GM23338 (cell line): ENCODE measurements around the gene F13B. TPM values are rescaled to one million over a fixed set of nuclear protein-coding genes. Genes with fewer than 3 reads are reported as not detected.

Source experiments
- ATAC-seq: fragments of 200-7000 bp; cut with Tn5 transposase; 3 replicates; pipeline ENCODE4 v1.9.1; 2020
- DNase-seq: peaks from one replicate; pipeline ENCODE4 v3.0.0-alpha.2; 2015; ENCODE audit warnings: low spot score
- H2AFZ ChIP-seq: fragments of 200-600 bp; sonication (generic); 2 replicates; pipeline ENCODE4 v1.8.0; 2016; ENCODE audit warnings: antibody characterized with exemption, mild to moderate bottlenecking, moderate library complexity
- H3F3A ChIP-seq: fragments of 200-600 bp; sonication (generic); replicated peaks from 2 replicates; pipeline ENCODE4 v1.8.0; 2017; ENCODE audit warnings: antibody characterized with exemption, mixed run types, low read depth
- H3K27ac ChIP-seq: fragments of 200-600 bp; sonication (generic); 2 replicates; pipeline ENCODE4 v1.6.1; 2016; ENCODE audit warnings: low read depth
- H3K27me3 ChIP-seq: fragments of 200-600 bp; sonication (generic); 2 replicates; pipeline ENCODE4 v1.8.0; 2016; ENCODE audit warnings: mild to moderate bottlenecking, mixed run types, moderate library complexity; ENCODE audit not compliant: insufficient read depth
- H3K36me3 ChIP-seq: fragments of 200-600 bp; sonication (generic); 2 replicates; pipeline ENCODE4 v1.8.0; 2016; ENCODE audit warnings: mild to moderate bottlenecking; ENCODE audit not compliant: insufficient read depth
- H3K4me1 ChIP-seq: fragments of 200-600 bp; sonication (generic); 2 replicates; pipeline ENCODE4 v1.8.0; 2016; ENCODE audit warnings: mild to moderate bottlenecking, moderate library complexity; ENCODE audit not compliant: insufficient read depth
- H3K4me2 ChIP-seq: fragments of 200-600 bp; sonication (generic); 2 replicates; pipeline ENCODE4 v1.7.1; 2017; ENCODE audit warnings: mixed run types
- H3K4me3 ChIP-seq: fragments of 200-600 bp; sonication (generic); 2 replicates; pipeline ENCODE4 v1.6.1; 2016; ENCODE audit warnings: mixed run types
- H3K79me2 ChIP-seq: fragments of 200-600 bp; sonication (generic); replicated peaks from 2 replicates; pipeline ENCODE4 v1.8.0; 2017; ENCODE audit warnings: mild to moderate bottlenecking; ENCODE audit not compliant: insufficient read depth
- H3K9me2 ChIP-seq: fragments of 200-600 bp; sonication (generic); 2 replicates; pipeline ENCODE4 v1.8.0; 2017; ENCODE audit not compliant: insufficient read depth
- H4K20me1 ChIP-seq: fragments of 200-600 bp; sonication (generic); replicated peaks from 2 replicates; pipeline ENCODE4 v1.8.0; 2017; ENCODE audit warnings: mild to moderate bottlenecking; ENCODE audit not compliant: insufficient read depth
- H3K27ac Mint-ChIP-seq: 2 replicates; pipeline ENCODE4 v1.8.0; 2020; ENCODE audit warnings: inconsistent platforms, mild to moderate bottlenecking, moderate library complexity, mixed read lengths
- H3K27me3 Mint-ChIP-seq: 3 replicates; pipeline ENCODE4 v1.8.0; 2022; ENCODE audit warnings: low read depth, mild to moderate bottlenecking, moderate library complexity, mixed read lengths, inconsistent platforms; ENCODE audit not compliant: insufficient read depth, poor library complexity
- H3K36me3 Mint-ChIP-seq: 3 replicates; pipeline ENCODE4 v1.8.0; 2021; ENCODE audit warnings: low read depth, mild to moderate bottlenecking, inconsistent platforms, moderate library complexity, mixed read lengths
- H3K4me1 Mint-ChIP-seq: 3 replicates; pipeline ENCODE4 v1.8.0; 2020; ENCODE audit warnings: mild to moderate bottlenecking, inconsistent platforms, mixed read lengths
- H3K4me3 Mint-ChIP-seq: 3 replicates; pipeline ENCODE4 v1.8.0; 2021; ENCODE audit warnings: moderate library complexity, mild to moderate bottlenecking, inconsistent platforms, mixed read lengths
- H3K9me3 Mint-ChIP-seq: 3 replicates; pipeline ENCODE4 v1.8.0; 2020; ENCODE audit warnings: moderate library complexity, mild to moderate bottlenecking, inconsistent platforms, mixed read lengths
- CREB1 ChIP-seq: fragments of 250-450 bp; sonication (Bioruptor Pico); IDR thresholded peaks from 2 replicates; pipeline ENCODE4 v1.5.0; 2020; ENCODE audit warnings: low read depth, mild to moderate bottlenecking, moderate library complexity
- EZH2 ChIP-seq: fragments of 200-600 bp; sonication (generic); IDR thresholded peaks from one replicate; pipeline ENCODE4 v1.8.0; 2017; ENCODE audit warnings: antibody characterized with exemption, mild to moderate bottlenecking, low read depth; ENCODE audit not compliant: unreplicated experiment
- EZH2phosphoT487 ChIP-seq: fragments of 200-600 bp; sonication (generic); IDR thresholded peaks from one replicate; pipeline ENCODE4 v1.8.1; 2018; ENCODE audit warnings: antibody characterized with exemption; ENCODE audit not compliant: unreplicated experiment
- JUNB ChIP-seq: IDR thresholded peaks from one replicate; pipeline ENCODE4 v1.6.1; 2016; ENCODE audit warnings: antibody characterized with exemption; ENCODE audit not compliant: unreplicated experiment
- NANOG ChIP-seq: IDR thresholded peaks from 2 replicates; pipeline ENCODE4 v1.6.1; 2016; ENCODE audit warnings: antibody characterized with exemption, borderline replicate concordance
- STAT1 ChIP-seq: IDR thresholded peaks from one replicate; pipeline ENCODE4 v1.6.1; 2016; ENCODE audit warnings: antibody characterized with exemption; ENCODE audit not compliant: unreplicated experiment
- ZNF114 ChIP-seq: fragments of 250-450 bp; sonication (Bioruptor Pico); IDR thresholded peaks from 2 replicates; pipeline ENCODE4 v1.5.0; 2020; ENCODE audit warnings: mild to moderate bottlenecking, moderate library complexity
- ZNF331 ChIP-seq: fragments of 250-450 bp; sonication (Bioruptor Pico); IDR thresholded peaks from 2 replicates; pipeline ENCODE4 v1.5.0; 2020; ENCODE audit warnings: low read depth, mild to moderate bottlenecking, moderate library complexity
- polyA plus RNA-seq: library from polyadenylated mRNA; unstranded; fragments of >200 nt; fragmentation: Nextera tagmentation; extraction: Ambion mirVana; gene quantifications from 2 replicates; pipeline ENCODE4 v1.2.1, GENCODE V29; 2016
- total RNA-seq: library from RNA; depleted of rRNA; stranded (reverse); fragments of >200 nt; shearing (Covaris generic); gene quantifications from 2 replicates; pipeline ENCODE4 v1.2.3, GENCODE V29; 2014
- TF ChIP-seq, protein P1 (sequence below): IDR thresholded peaks from 2 replicates; pipeline ENCODE4 v1.6.1; 2016; ENCODE audit warnings: antibody characterized with exemption
- TF ChIP-seq, protein P2 (sequence below), 2 experiments: fragments of 200-600 bp in 1 of 2; sonication (generic) in 1 of 2; conservative IDR thresholded peaks; 2 replicates each; pipeline versions ENCODE4 v1.5.1 to v1.6.1; 2016 to 2017; ENCODE audit warnings: antibody characterized with exemption in 2 of 2, low read depth in 2 of 2, mild to moderate bottlenecking in 2 of 2, moderate library complexity in 1 of 2
- TF ChIP-seq, protein P3 (sequence below): IDR thresholded peaks from one replicate; pipeline ENCODE4 v1.6.1; 2018; ENCODE audit warnings: antibody characterized with exemption; ENCODE audit not compliant: unreplicated experiment

F13B gene
- total and polyA plus RNA-seq, 2 experiments from 2014 or later: not detected

DNA sequence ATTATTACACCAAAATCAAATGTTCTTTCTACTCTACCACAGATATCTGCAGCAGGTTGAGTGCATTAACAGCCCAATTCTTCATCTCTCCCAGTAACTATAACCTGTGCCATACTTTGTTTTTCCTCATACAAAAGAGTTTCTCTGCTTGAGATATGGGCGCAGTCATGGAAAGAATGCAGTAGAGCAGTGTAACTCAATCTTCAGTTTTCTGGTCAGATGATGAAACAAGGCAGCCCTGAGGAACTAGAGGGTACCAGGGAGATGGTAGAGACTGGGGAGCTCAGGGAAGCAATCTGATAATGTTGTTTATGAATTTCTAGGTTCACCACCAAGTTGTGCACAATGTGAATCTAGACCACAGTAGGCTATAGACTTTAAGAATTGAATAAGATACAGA is 39.8 kb upstream of the F13B start (continued):
- TF ChIP-seq ZNF114 (CRISPR knock-in tag) (no peak), CREB1 (CRISPR knock-in tag) (no peak), EZH2phosphoT487 (no peak), JUNB (no peak), NANOG (no peak), EZH2 (no peak), STAT1 (no peak), ZNF331 (CRISPR knock-in tag) (no peak)
- TF ChIP-seq, protein P1, sequence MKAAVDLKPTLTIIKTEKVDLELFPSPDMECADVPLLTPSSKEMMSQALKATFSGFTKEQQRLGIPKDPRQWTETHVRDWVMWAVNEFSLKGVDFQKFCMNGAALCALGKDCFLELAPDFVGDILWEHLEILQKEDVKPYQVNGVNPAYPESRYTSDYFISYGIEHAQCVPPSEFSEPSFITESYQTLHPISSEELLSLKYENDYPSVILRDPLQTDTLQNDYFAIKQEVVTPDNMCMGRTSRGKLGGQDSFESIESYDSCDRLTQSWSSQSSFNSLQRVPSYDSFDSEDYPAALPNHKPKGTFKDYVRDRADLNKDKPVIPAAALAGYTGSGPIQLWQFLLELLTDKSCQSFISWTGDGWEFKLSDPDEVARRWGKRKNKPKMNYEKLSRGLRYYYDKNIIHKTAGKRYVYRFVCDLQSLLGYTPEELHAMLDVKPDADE: no peak
- TF ChIP-seq, protein P2, sequence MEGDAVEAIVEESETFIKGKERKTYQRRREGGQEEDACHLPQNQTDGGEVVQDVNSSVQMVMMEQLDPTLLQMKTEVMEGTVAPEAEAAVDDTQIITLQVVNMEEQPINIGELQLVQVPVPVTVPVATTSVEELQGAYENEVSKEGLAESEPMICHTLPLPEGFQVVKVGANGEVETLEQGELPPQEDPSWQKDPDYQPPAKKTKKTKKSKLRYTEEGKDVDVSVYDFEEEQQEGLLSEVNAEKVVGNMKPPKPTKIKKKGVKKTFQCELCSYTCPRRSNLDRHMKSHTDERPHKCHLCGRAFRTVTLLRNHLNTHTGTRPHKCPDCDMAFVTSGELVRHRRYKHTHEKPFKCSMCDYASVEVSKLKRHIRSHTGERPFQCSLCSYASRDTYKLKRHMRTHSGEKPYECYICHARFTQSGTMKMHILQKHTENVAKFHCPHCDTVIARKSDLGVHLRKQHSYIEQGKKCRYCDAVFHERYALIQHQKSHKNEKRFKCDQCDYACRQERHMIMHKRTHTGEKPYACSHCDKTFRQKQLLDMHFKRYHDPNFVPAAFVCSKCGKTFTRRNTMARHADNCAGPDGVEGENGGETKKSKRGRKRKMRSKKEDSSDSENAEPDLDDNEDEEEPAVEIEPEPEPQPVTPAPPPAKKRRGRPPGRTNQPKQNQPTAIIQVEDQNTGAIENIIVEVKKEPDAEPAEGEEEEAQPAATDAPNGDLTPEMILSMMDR (conservative IDR thresholded peaks at IDR 0.05; ENCODE audit: low read depth in 2 of 2): no peak
- TF ChIP-seq, protein P3, sequence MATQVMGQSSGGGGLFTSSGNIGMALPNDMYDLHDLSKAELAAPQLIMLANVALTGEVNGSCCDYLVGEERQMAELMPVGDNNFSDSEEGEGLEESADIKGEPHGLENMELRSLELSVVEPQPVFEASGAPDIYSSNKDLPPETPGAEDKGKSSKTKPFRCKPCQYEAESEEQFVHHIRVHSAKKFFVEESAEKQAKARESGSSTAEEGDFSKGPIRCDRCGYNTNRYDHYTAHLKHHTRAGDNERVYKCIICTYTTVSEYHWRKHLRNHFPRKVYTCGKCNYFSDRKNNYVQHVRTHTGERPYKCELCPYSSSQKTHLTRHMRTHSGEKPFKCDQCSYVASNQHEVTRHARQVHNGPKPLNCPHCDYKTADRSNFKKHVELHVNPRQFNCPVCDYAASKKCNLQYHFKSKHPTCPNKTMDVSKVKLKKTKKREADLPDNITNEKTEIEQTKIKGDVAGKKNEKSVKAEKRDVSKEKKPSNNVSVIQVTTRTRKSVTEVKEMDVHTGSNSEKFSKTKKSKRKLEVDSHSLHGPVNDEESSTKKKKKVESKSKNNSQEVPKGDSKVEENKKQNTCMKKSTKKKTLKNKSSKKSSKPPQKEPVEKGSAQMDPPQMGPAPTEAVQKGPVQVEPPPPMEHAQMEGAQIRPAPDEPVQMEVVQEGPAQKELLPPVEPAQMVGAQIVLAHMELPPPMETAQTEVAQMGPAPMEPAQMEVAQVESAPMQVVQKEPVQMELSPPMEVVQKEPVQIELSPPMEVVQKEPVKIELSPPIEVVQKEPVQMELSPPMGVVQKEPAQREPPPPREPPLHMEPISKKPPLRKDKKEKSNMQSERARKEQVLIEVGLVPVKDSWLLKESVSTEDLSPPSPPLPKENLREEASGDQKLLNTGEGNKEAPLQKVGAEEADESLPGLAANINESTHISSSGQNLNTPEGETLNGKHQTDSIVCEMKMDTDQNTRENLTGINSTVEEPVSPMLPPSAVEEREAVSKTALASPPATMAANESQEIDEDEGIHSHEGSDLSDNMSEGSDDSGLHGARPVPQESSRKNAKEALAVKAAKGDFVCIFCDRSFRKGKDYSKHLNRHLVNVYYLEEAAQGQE: no peak

DNA sequence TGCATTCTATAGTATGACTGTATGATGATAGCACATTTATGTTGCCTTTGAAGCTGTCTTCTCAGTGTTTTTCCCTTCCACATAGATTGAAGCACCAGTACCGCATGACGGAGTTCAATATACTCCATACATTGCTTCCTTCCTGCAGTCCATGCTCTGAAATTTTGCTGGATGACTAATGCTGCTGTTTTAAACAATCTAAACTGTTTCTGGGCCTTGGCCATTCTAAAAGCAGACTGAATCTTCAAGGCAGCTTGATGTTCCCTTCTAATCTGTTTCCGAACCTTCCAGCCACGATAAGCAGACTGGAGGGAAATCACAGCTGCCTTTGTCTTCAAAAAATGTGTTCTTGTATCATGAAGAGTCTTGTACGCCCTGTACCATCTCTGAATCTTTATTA is 36.2 kb upstream of the F13B start:
- H3K27ac Mint-ChIP-seq: no peak overlapping the region
- TF ChIP-seq STAT1: no peak
- Histone ChIP-seq H3K9me2 (no peaks in the 10 kb centered on the region), H3F3A (no peaks in the 10 kb centered on the region), H3K36me3 (peaks cover 33% of the 10 kb centered on the region), H4K20me1 (no peaks in the 10 kb centered on the region), H3K4me2 (no peak overlapping the region), H2AFZ (no peak overlapping the region), H3K27ac (no peak overlapping the region), H3K4me1 (no peaks in the 10 kb centered on the region; the same call in 1 of the 2 replicates), H3K79me2 (0 out of 2 replicates have a peak, but pooled peaks cover 5% of the 10 kb centered on the region), H3K27me3 (no peaks in the 10 kb centered on the region), H3K4me3 (no peak overlapping the region)
- ATAC-seq (no peak), DNase-seq (no peak)
- H3K27me3 Mint-ChIP-seq: no peaks in the 10 kb centered on the region
- H3K9me3 Mint-ChIP-seq: peaks cover 42% of the 10 kb centered on the region
- H3K4me3 Mint-ChIP-seq: no peak overlapping the region
- peaks cover 84% of the 10 kb centered on the region for H3K36me3 Mint-ChIP-seq
- H3K4me1 Mint-ChIP-seq: 0 out of 3 replicates have a peak, but pooled peaks cover 2% of the 10 kb centered on the region
